ENCODE results near the gene MKLN1.

DNA sequence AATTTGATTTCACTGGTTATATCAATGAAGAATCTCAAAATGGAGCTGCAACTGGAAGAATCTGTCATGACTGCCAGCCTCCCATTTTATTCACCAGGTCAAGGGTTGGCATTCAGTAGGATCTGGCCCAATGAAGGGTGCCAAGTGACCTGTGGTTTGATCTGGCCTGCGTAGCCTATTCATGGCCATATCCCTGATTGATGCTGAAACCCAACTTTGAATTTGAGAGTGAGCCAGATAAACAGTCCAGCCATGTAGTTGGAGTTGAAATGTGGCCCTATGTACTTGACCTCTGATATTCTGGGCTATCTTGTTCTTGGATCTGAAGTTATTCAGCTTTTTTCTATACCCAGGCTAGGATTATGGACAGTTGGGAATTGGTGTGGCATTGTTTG is 1.5 kb downstream of the MKLN1 start:
- TF ChIP-seq, protein P1, sequence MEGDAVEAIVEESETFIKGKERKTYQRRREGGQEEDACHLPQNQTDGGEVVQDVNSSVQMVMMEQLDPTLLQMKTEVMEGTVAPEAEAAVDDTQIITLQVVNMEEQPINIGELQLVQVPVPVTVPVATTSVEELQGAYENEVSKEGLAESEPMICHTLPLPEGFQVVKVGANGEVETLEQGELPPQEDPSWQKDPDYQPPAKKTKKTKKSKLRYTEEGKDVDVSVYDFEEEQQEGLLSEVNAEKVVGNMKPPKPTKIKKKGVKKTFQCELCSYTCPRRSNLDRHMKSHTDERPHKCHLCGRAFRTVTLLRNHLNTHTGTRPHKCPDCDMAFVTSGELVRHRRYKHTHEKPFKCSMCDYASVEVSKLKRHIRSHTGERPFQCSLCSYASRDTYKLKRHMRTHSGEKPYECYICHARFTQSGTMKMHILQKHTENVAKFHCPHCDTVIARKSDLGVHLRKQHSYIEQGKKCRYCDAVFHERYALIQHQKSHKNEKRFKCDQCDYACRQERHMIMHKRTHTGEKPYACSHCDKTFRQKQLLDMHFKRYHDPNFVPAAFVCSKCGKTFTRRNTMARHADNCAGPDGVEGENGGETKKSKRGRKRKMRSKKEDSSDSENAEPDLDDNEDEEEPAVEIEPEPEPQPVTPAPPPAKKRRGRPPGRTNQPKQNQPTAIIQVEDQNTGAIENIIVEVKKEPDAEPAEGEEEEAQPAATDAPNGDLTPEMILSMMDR (IDR thresholded peaks at IDR 0.05; ENCODE audit: low read length) = no peak
- TF ChIP-seq EZH2 (IDR thresholded peaks at IDR 0.05; ENCODE audit: borderline replicate concordance, low read length) = no peak

Data from OCI-LY1 (cell line).